ENCODE measurements around the gene MSMO1.

DNA sequence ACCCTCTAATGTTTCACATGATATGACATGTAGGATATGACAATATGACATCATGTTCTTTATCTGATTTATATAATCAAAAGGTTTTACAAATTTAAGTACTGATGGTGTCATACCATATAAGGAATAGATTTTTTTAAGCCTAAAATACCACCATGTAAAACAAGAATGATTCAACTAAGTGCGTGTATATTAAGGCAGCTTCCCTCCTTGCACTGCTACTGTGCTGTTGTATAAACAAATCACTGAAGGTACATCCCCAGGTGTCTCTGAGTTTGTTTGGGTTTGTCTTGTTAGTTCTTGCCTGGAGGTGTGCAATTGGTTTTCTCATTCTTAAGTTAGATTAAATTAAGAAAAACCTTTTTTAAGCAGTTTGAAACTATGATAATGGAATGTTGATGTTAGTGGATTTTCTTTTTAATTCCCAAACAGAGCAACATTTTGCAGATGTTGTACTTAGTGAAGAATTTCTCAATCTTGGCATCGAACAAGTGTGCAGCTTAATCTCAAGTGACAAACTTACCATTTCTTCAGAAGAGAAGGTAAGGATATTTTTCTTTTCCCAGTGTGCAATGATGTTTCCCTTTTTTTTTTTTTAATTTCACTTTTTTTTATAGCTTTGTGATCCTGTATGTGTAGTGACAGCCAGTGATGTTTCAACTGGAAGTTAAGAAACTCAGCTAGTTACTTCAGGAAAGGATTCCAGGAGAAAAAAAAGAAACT, 33.4 kb upstream of the MSMO1 start:
- no peak for TF ChIP-seq CTCF (IDR thresholded peaks at IDR 0.05)
- no peak for TF ChIP-seq POLR2A (IDR thresholded peaks at IDR 0.05)
